IMR-90 (cell line): ENCODE results near the gene OAS3. TPM values are rescaled to one million over a fixed set of nuclear protein-coding genes. Genes with fewer than 3 reads are reported as not detected.

Experiments
- ATAC-seq: fragments of 200-7000 bp; cut with Tn5 transposase; 2 replicates; pipeline ENCODE4 v1.9.1; 2020; ENCODE audit warnings: low read depth, mild to moderate bottlenecking, moderate library complexity
- BruUV-seq: library from RNA; stranded (reverse); fragments of 400-500 nt; replicated peaks from 2 replicates; lab custom pipeline; 2021; lab: Mats Ljungman, UMichigan
- CTCF ChIA-PET: fragments of 300-600 bp; formaldehyde crosslinking; extraction: SDS; loops from one replicate; lab custom pipeline; 2021; ENCODE audit warnings: antibody characterized with exemption; lab: Yijun Ruan, JAX
- POLR2A ChIA-PET: fragments of 300-600 bp; sonication (Branson Sonifier 250); formaldehyde crosslinking; loops from one replicate; lab custom pipeline; 2022; ENCODE audit warnings: antibody characterized with exemption; ENCODE audit not compliant: unreplicated experiment; lab: Charles Lee
- DNase-seq: peaks from one replicate; pipeline ENCODE4 v3.0.0; 2013
- H2AFZ ChIP-seq: replicated peaks from 2 replicates; pipeline ENCODE3; 2013; ENCODE audit warnings: low read length, mild to moderate bottlenecking; ENCODE audit not compliant: poor library complexity
- H2AK5ac ChIP-seq: 2 replicates; pipeline ENCODE4 v1.6.1; 2013; ENCODE audit warnings: low read depth, low read length, inconsistent platforms
- H2AK9ac ChIP-seq: replicated peaks from 2 replicates; pipeline ENCODE3; 2013; ENCODE audit warnings: mild to moderate bottlenecking, low read depth, low read length, moderate library complexity; ENCODE audit not compliant: poor library complexity
- H2BK120ac ChIP-seq: 2 replicates; pipeline ENCODE4 v1.6.1; 2013; ENCODE audit warnings: low read depth, low read length, inconsistent platforms
- H2BK15ac ChIP-seq: 3 replicates; pipeline ENCODE4 v1.6.1; 2013; ENCODE audit warnings: low read depth, low read length, inconsistent platforms
- H2BK20ac ChIP-seq: 2 replicates; pipeline ENCODE4 v1.6.1; 2013; ENCODE audit warnings: low read depth, mild to moderate bottlenecking, inconsistent platforms, low read length, moderate library complexity
- H2BK5ac ChIP-seq: 2 replicates; pipeline ENCODE4 v1.6.1; 2013; ENCODE audit warnings: mild to moderate bottlenecking, low read depth, low read length, inconsistent platforms; ENCODE audit not compliant: poor library complexity, severe bottlenecking
- H3K14ac ChIP-seq: replicated peaks from 2 replicates; pipeline ENCODE4 v1.6.1; 2013; ENCODE audit warnings: low read depth, low read length, inconsistent platforms
- H3K18ac ChIP-seq: 2 replicates; pipeline ENCODE4 v1.6.1; 2013; ENCODE audit warnings: low read depth, low read length, control low read depth
- H3K23ac ChIP-seq: 2 replicates; pipeline ENCODE4 v1.6.1; 2013; ENCODE audit warnings: low read depth, low read length, inconsistent platforms
- H3K27ac ChIP-seq: 2 replicates; pipeline ENCODE4 v1.5.1; 2013; ENCODE audit warnings: mild to moderate bottlenecking, control low read depth, low read length; ENCODE audit not compliant: insufficient read depth
- H3K27me3 ChIP-seq: 2 replicates; pipeline ENCODE4 v1.6.1; 2013; ENCODE audit warnings: low read length; ENCODE audit not compliant: control insufficient read depth, insufficient read depth
- H3K36me3 ChIP-seq: 2 replicates; pipeline ENCODE4 v1.6.1; 2013; ENCODE audit warnings: low read length, mixed read lengths; ENCODE audit not compliant: control insufficient read depth, insufficient read depth
- H3K4ac ChIP-seq: 2 replicates; pipeline ENCODE4 v1.6.1; 2013; ENCODE audit warnings: low read depth, low read length, inconsistent platforms
- H3K4me1 ChIP-seq: 2 replicates; pipeline ENCODE4 v1.6.1; 2013; ENCODE audit warnings: low read length, mixed read lengths; ENCODE audit not compliant: control insufficient read depth, insufficient read depth
- H3K4me2 ChIP-seq: 2 replicates; pipeline ENCODE4 v1.6.1; 2013; ENCODE audit warnings: low read depth, mild to moderate bottlenecking, control low read depth, low read length, moderate library complexity
- H3K4me3 ChIP-seq: 2 replicates; pipeline ENCODE4 v1.5.1; 2013; ENCODE audit warnings: low read depth, mild to moderate bottlenecking, control low read depth, low read length, moderate library complexity; ENCODE audit not compliant: insufficient read depth
- H3K56ac ChIP-seq: 2 replicates; pipeline ENCODE4 v1.6.1; 2013; ENCODE audit warnings: low read length, inconsistent platforms; ENCODE audit not compliant: insufficient read depth; ENCODE audit errors: extremely low read depth
- H3K79me1 ChIP-seq, 2 experiments: 2 replicates each; pipeline ENCODE4 v1.6.1; 2013; ENCODE audit warnings: low read length in 2 of 2, inconsistent platforms in 1 of 2, low read depth in 1 of 2
- H3K9ac ChIP-seq: 2 replicates; pipeline ENCODE4 v1.6.1; 2013; ENCODE audit warnings: low read depth, low read length, control low read depth
- H3K9me1 ChIP-seq: 2 replicates; pipeline ENCODE4 v1.6.1; 2013; ENCODE audit warnings: low read length, inconsistent platforms; ENCODE audit not compliant: insufficient read depth
- H3K9me3 ChIP-seq: 2 replicates; pipeline ENCODE4 v1.6.1; 2013; ENCODE audit warnings: low read length; ENCODE audit not compliant: control insufficient read depth, insufficient read depth
- H4K20me1 ChIP-seq: 2 replicates; pipeline ENCODE4 v1.6.1; 2013; ENCODE audit warnings: low read length, inconsistent platforms; ENCODE audit not compliant: insufficient read depth
- H4K5ac ChIP-seq: 2 replicates; pipeline ENCODE4 v1.6.1; 2013; ENCODE audit warnings: mild to moderate bottlenecking, low read depth, low read length, control low read depth
- H4K8ac ChIP-seq, 2 experiments: 2 replicates each; pipeline ENCODE4 v1.6.1; 2013; ENCODE audit warnings: low read depth in 2 of 2, low read length in 2 of 2, control low read depth in 1 of 2, inconsistent platforms in 1 of 2
- H4K91ac ChIP-seq: 2 replicates; pipeline ENCODE4 v1.6.1; 2013; ENCODE audit warnings: low read depth, low read length, inconsistent platforms; ENCODE audit not compliant: insufficient read depth
- BHLHE40 ChIP-seq: fragments of 150-350 bp; IDR thresholded peaks from 2 replicates; pipeline ENCODE4 v1.6.1; 2016; ENCODE audit warnings: mild to moderate bottlenecking, low read depth, low read length
- NFE2L2 ChIP-seq: fragments of 150-350 bp; IDR thresholded peaks from 2 replicates; pipeline ENCODE4 v1.6.1; 2016; ENCODE audit warnings: low read depth, mild to moderate bottlenecking, low read length
- SMC3 ChIP-seq: fragments of 150-350 bp; IDR thresholded peaks from 2 replicates; pipeline ENCODE4 v1.6.1; 2016; ENCODE audit warnings: low read depth, mild to moderate bottlenecking, antibody characterized with exemption, low read length, moderate library complexity
- WGBS, 2 experiments: methylation state at CpG; one replicate each; pipeline versions ENCODE4 v1.1.5 to v1.1.7; 2013; ENCODE audit warnings: missing lambda C conversion rate in 2 of 2; ENCODE audit not compliant: insufficient read length in 1 of 2; ENCODE audit errors: extremely low coverage in 2 of 2; 5-methylcytosine and 5-hydroxymethylcytosine counted together
- dilution Hi-C: fragments of 300-500 bp; cut with HindIII; formaldehyde crosslinking; loops from one replicate; pipeline ENCODE4 v1.14.3; 2018; ENCODE audit warnings: low sequenced_read_pairs; ENCODE audit not compliant: unreplicated experiment
- in situ Hi-C: fragments of 300-500 bp; cut with MboI; formaldehyde crosslinking; loops from 3 replicates; pipeline ENCODE4 v1.14.3; 2019; ENCODE audit warnings: low sequenced_read_pairs, inconsistent platforms, mixed read lengths
- intact Hi-C: fragments of 100-400 bp; cut with micrococcal nuclease; formaldehyde crosslinking; loops from 2 replicates; pipeline ENCODE4 v1.10.0; 2022
- polyA plus RNA-seq, 3 experiments: library from polyadenylated mRNA; depleted of rRNA; stranded (reverse); fragments of >200 nt; gene quantifications; 2 replicates each; pipeline ENCODE4 v1.2.3, GENCODE V29; 2012; ENCODE audit warnings: low replicate concordance in 1 of 3
- total RNA-seq: library from RNA; depleted of rRNA; stranded (reverse); fragments of >200 nt; gene quantifications from 2 replicates; pipeline ENCODE4 v1.2.3, GENCODE V29; 2012

Gene OAS3
- total and polyA plus RNA-seq, 2 of the 4 experiments (the other 2 are of a cell fraction), result 4.1 to 7.8 TPM

DNA sequence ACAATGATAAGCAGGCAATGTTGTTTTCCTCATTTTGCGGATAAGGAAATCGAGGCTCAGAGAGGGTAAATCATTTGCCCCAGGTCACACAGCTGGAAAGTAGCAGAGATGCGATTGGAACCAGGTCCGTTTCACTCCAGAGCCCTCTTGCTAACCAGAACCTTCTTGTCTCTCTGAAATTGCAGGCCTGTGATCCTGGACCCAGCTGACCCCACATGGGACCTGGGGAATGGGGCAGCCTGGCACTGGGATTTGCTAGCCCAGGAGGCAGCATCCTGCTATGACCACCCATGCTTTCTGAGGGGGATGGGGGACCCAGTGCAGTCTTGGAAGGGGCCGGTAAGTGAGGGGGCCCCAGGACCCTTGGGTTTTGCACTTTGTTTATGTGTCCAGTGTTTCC lies 9.5 kb downstream of the OAS3 start:
- no peak overlapping the region for H3K9ac ChIP-seq
- H3K27ac ChIP-seq, result no peak overlapping the region
- dilution Hi-C loops (no loop called here), intact Hi-C loops (no loop called here), in situ Hi-C loops (no loop called here)
- H3K9me1 ChIP-seq, result 0 out of 2 replicates have a peak, but pooled peaks cover 3% of the 10 kb centered on the region
- TF ChIP-seq NFE2L2 (no peak), SMC3 (no peak), BHLHE40 (no peak)
- H3K18ac ChIP-seq, result no peak overlapping the region
- BruUV-seq, result no TSS peak
- ChIA-PET POLR2A (no interaction called here), CTCF (no interaction called here)
- no peak overlapping the region for H3K4ac ChIP-seq
- no peak for DNase-seq
- no peak overlapping the region for H4K5ac ChIP-seq
- H3K4me3 ChIP-seq, result no peak overlapping the region
- H3K27me3 ChIP-seq, result no peaks in the 10 kb centered on the region
- no peak overlapping the region for H2AK9ac ChIP-seq
- no peak overlapping the region for H2BK20ac ChIP-seq
- H4K20me1 ChIP-seq, result no peaks in the 10 kb centered on the region
- H3K4me2 ChIP-seq, result no peak overlapping the region
- H3K79me1 ChIP-seq, result no peaks in the 10 kb centered on the region
- no peak overlapping the region for H3K23ac ChIP-seq
- no peak overlapping the region for H4K8ac ChIP-seq
- no peaks in the 10 kb centered on the region for H3K36me3 ChIP-seq
- no peak overlapping the region for H2BK5ac ChIP-seq
- no peak overlapping the region for H3K56ac ChIP-seq
- no peak overlapping the region for H2BK120ac ChIP-seq
- no peak overlapping the region for H2AFZ ChIP-seq
- ATAC-seq, result no peak
- no peak overlapping the region for H2BK15ac ChIP-seq
- H2AK5ac ChIP-seq, result no peak overlapping the region
- H4K91ac ChIP-seq, result no peak overlapping the region
- H3K4me1 ChIP-seq, result no peaks in the 10 kb centered on the region
- WGBS, 2 experiments, result 88% methylated on average over 2 of the region's 5 CpGs; no CpG with 5 or more reads in 1 of the 2 experiments
- no peak overlapping the region for H3K14ac ChIP-seq
- H3K9me3 ChIP-seq, result no peaks in the 10 kb centered on the region
